Osteoblast (primary cell): Measurements from ENCODE around the gene MRPS25. TPM values are rescaled to one million over a fixed set of nuclear protein-coding genes. Genes with fewer than 3 reads are reported as not detected.

Experiments
- DNase-seq: peaks from one replicate; pipeline ENCODE4 v3.0.0; 2011; ENCODE audit warnings: low spot score, mixed read lengths; ENCODE audit not compliant: insufficient read length; ENCODE audit errors: missing footprints
- H2AFZ ChIP-seq: 2 replicates; pipeline ENCODE4 v1.6.0; 2011; ENCODE audit warnings: mild to moderate bottlenecking, low read length
- H3K27ac ChIP-seq: 2 replicates; pipeline ENCODE4 v1.5.1; 2011; ENCODE audit warnings: mild to moderate bottlenecking, low read depth, low read length, moderate library complexity
- H3K27me3 ChIP-seq: 2 replicates; pipeline ENCODE4 v1.6.0; 2012; ENCODE audit warnings: mild to moderate bottlenecking, control low read depth, inconsistent platforms, low read length, moderate library complexity; ENCODE audit not compliant: insufficient read depth
- H3K36me3 ChIP-seq: 2 replicates; pipeline ENCODE4 v1.5.1; 2011; ENCODE audit warnings: mild to moderate bottlenecking, low read length, control low read depth, moderate library complexity; ENCODE audit not compliant: insufficient read depth
- H3K4me1 ChIP-seq: 2 replicates; pipeline ENCODE4 v1.5.1; 2011; ENCODE audit warnings: mild to moderate bottlenecking, low read length, control low read depth, moderate library complexity; ENCODE audit not compliant: insufficient read depth
- H3K4me2 ChIP-seq: 2 replicates; pipeline ENCODE4 v1.6.0; 2011; ENCODE audit warnings: mild to moderate bottlenecking, low read length; ENCODE audit not compliant: insufficient read depth
- H3K4me3 ChIP-seq: fragments of 200-600 bp; sonication (generic); 3 replicates; pipeline ENCODE4 v1.5.1; 2012; ENCODE audit warnings: mild to moderate bottlenecking, low read length, inconsistent platforms; ENCODE audit not compliant: insufficient read depth
- H3K79me2 ChIP-seq: 2 replicates; pipeline ENCODE4 v1.6.0; 2012; ENCODE audit warnings: mild to moderate bottlenecking, low read length, control low read depth, inconsistent platforms; ENCODE audit not compliant: insufficient read depth
- H3K9me3 ChIP-seq: 2 replicates; pipeline ENCODE4 v1.5.1; 2011; ENCODE audit warnings: low read depth, low read length, control low read depth
- H4K20me1 ChIP-seq: 2 replicates; pipeline ENCODE4 v1.6.0; 2012; ENCODE audit warnings: mild to moderate bottlenecking, low read length, control low read depth; ENCODE audit not compliant: insufficient read depth
- CTCF ChIP-seq: IDR thresholded peaks from 2 replicates; pipeline ENCODE4 v1.5.1; 2011; ENCODE audit warnings: mild to moderate bottlenecking, low read depth, low read length, moderate library complexity; ENCODE audit errors: extremely low read depth
- total RNA-seq: library from RNA; depleted of rRNA; stranded (reverse); fragments of >200 nt; gene quantifications from 2 replicates; pipeline ENCODE4 v1.2.3, GENCODE V29; 2012

MRPS25 gene
- total RNA-seq, 1 donor: 11.2 TPM

DNA sequence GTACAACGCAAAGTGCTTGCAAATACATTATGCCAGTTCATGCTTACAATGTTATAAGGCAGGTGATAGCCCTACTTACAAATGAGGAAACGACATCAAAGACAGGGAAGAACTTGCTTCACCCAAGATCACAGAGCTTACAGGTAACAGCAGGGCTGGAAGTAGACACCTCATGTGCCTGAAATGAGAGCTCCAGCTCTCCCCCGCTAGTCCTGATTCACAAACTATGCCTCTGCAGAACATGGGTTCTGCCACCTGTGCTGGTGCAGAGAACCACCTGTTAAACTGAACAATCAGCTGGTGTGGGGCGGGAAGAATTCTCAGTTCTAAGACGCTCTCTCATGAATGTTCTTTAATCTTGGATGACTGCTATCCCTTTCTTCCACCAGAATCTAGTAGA, 26.5 kb upstream of the MRPS25 start:
- peaks cover 14% of the 10 kb centered on the region for H3K79me2 ChIP-seq
- no peaks in the 10 kb centered on the region for H3K9me3 ChIP-seq
- no peak for DNase-seq
- no peak overlapping the region for H2AFZ ChIP-seq
- no peaks in the 10 kb centered on the region for H3K27me3 ChIP-seq
- no peak for TF ChIP-seq CTCF
- no peak overlapping the region for H3K4me2 ChIP-seq
- H3K36me3 ChIP-seq: peaks cover 65% of the 10 kb centered on the region
- no peak overlapping the region for H3K4me3 ChIP-seq
- no peak overlapping the region for H3K27ac ChIP-seq
- H3K4me1 ChIP-seq: peaks cover 15% of the 10 kb centered on the region
- no peaks in the 10 kb centered on the region for H4K20me1 ChIP-seq

GRCh38 chr3:15089201-15089600, 24.1 kb upstream of the MRPS25 start:
- Histone ChIP-seq H3K36me3 (peaks cover 63% of the 10 kb centered on the region), H4K20me1 (no peaks in the 10 kb centered on the region), H3K4me1 (peaks cover 7% of the 10 kb centered on the region), H3K27ac (no peak overlapping the region), H3K79me2 (peaks cover 5% of the 10 kb centered on the region), H3K9me3 (no peaks in the 10 kb centered on the region), H3K4me2 (no peak overlapping the region), H2AFZ (no peak overlapping the region), H3K27me3 (no peaks in the 10 kb centered on the region), H3K4me3 (no peak overlapping the region)
- no peak for DNase-seq
- no peak for TF ChIP-seq CTCF

DNA sequence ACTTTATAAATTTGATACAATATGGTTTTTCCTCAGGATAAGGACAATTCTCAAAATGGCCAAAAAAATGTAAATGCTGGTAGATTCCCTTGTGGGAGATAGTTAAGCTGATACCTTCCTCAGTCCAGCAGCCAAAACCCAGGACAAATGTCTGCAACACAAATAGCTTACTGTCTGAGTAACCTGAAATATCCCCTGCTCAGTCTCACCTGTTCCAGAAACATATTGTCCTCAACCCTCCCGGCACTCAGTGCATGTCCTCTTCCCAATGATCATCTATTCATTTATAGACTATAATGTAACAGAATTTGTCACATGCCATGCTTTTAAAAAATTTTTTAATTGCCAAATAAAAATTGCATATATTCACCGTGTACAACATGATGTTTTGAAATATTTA, 21.6 kb upstream of the MRPS25 start:
- no peak for DNase-seq
- H3K4me3 ChIP-seq: no peak overlapping the region
- no peak overlapping the region for H2AFZ ChIP-seq
- H3K9me3 ChIP-seq: no peaks in the 10 kb centered on the region
- no peak for TF ChIP-seq CTCF
- H3K4me1 ChIP-seq: no peaks in the 10 kb centered on the region
- H3K27ac ChIP-seq: no peak overlapping the region
- H3K79me2 ChIP-seq: peaks cover 5% of the 10 kb centered on the region
- peaks cover 2% of the 10 kb centered on the region for H4K20me1 ChIP-seq
- H3K4me2 ChIP-seq: no peak overlapping the region
- peaks cover 72% of the 10 kb centered on the region for H3K36me3 ChIP-seq
- no peaks in the 10 kb centered on the region for H3K27me3 ChIP-seq

GRCh38 chr3:15086263-15086662, 21.1 kb upstream of the MRPS25 start:
- Histone ChIP-seq H3K79me2 (peaks cover 1% of the 10 kb centered on the region), H3K27me3 (no peaks in the 10 kb centered on the region), H3K4me2 (no peak overlapping the region), H3K4me3 (no peak overlapping the region), H4K20me1 (peaks cover 4% of the 10 kb centered on the region), H2AFZ (no peak overlapping the region), H3K36me3 (peaks cover 72% of the 10 kb centered on the region), H3K9me3 (no peaks in the 10 kb centered on the region), H3K27ac (no peak overlapping the region), H3K4me1 (no peaks in the 10 kb centered on the region)
- no peak for TF ChIP-seq CTCF
- DNase-seq: no peak
